GM18519 (cell line): Measurements from ENCODE around the gene HS3ST5.

ENCODE experiments used
- ATAC-seq: cut with Tn5 transposase; IDR thresholded peaks from one replicate; pipeline ENCODE4 v1.9.1; 2021; ENCODE audit warnings: mild to moderate bottlenecking, moderate library complexity; ENCODE audit not compliant: unreplicated experiment, low FRiP score

HS3ST5 gene

GRCh38 chr6:114342826-114343781 is at the start of gene HS3ST5:
TSS of gene HS3ST5 (minus strand) at chr6:114343023. CDS start at chr6:114062845, 280,178 bp downstream.
- no peak for ATAC-seq

- ATAC-seq, result no peak
Observed at GRCh38 chr6:114390176-114390575, 47.4 kb upstream of the HS3ST5 start.

GRCh38 chr6:114389111-114389510 is 46.3 kb upstream of the HS3ST5 start:
- ATAC-seq, result no peak

GRCh38 chr6:114382406-114382805 is 39.6 kb upstream of the HS3ST5 start:
- no peak for ATAC-seq

GRCh38 chr6:114377881-114378280 is 35.1 kb upstream of the HS3ST5 start:
- no peak for ATAC-seq

- no peak for ATAC-seq
Observed at GRCh38 chr6:114376611-114377175, 33.9 kb upstream of the HS3ST5 start.

- ATAC-seq, result no peak
Observed at GRCh38 chr6:114375541-114376192, 32.8 kb upstream of the HS3ST5 start.

- ATAC-seq, result no peak
Observed at GRCh38 chr6:114367315-114367961, 24.6 kb upstream of the HS3ST5 start.

GRCh38 chr6:114366899-114367298 is 24.1 kb upstream of the HS3ST5 start:
- no peak for ATAC-seq

- ATAC-seq, result no peak
Observed at GRCh38 chr6:114364301-114364700, 21.5 kb upstream of the HS3ST5 start.

- no peak for ATAC-seq
Observed at GRCh38 chr6:114362957-114363356, 20.1 kb upstream of the HS3ST5 start.

- no peak for ATAC-seq
Observed at GRCh38 chr6:114362396-114362795, 19.6 kb upstream of the HS3ST5 start.

GRCh38 chr6:114361036-114361435 is 18.2 kb upstream of the HS3ST5 start:
- no peak for ATAC-seq

- no peak for ATAC-seq
Observed at GRCh38 chr6:114355300-114355699, 12.5 kb upstream of the HS3ST5 start.

GRCh38 chr6:114354482-114354881 is 11.7 kb upstream of the HS3ST5 start:
- ATAC-seq, result no peak

- no peak for ATAC-seq
Observed at GRCh38 chr6:114346451-114346850, 3.6 kb upstream of the HS3ST5 start.

GRCh38 chr6:114344971-114345275 is 2.1 kb upstream of the HS3ST5 start:
- ATAC-seq, result no peak

GRCh38 chr6:114344246-114344970 is 1.6 kb upstream of the HS3ST5 start:
- ATAC-seq, result no peak

GRCh38 chr6:114343782-114344144 is 940 bp upstream of the HS3ST5 start:
- no peak for ATAC-seq

GRCh38 chr6:114342086-114342825 is 567 bp downstream of the HS3ST5 start:
- ATAC-seq, result no peak
